Activated CD4-positive, alpha-beta T cell treated with anti-CD3 and anti-CD28 coated beads, Interleukin-2, amount 10 ng/mL, durations not matched to agents 7 days and 5 days (primary cell): ENCODE data around the gene CPSF7. TPM values are rescaled to one million over a fixed set of nuclear protein-coding genes. Genes with fewer than 3 reads are reported as not detected.
A peak's percentile ranks its signal among the peaks of the same experiment; 100 is the strongest.

Experiments used
- CTCF ChIA-PET: fragments of 350-600 bp; sonication (Branson Sonifier 250); formaldehyde crosslinking; loops from one replicate; lab custom pipeline; 2021; ENCODE audit warnings: antibody characterized with exemption; lab: Charles Lee
- POLR2A ChIA-PET: fragments of 350-600 bp; sonication (Branson Sonifier 250); formaldehyde crosslinking; loops from one replicate; lab custom pipeline; 2021; ENCODE audit warnings: antibody characterized with exemption; lab: Charles Lee
- DNase-seq: peaks from one replicate; pipeline ENCODE4 v3.0.0-alpha.2; 2020
- H3K27ac Mint-ChIP-seq: one replicate; pipeline ENCODE4 v1.8.0; 2021; ENCODE audit warnings: mild to moderate bottlenecking, moderate library complexity, mixed read lengths
- H3K27me3 Mint-ChIP-seq: one replicate; pipeline ENCODE4 v1.8.0; 2021; ENCODE audit warnings: mixed read lengths
- H3K36me3 Mint-ChIP-seq: one replicate; pipeline ENCODE4 v1.8.0; 2021; ENCODE audit warnings: low read depth, mixed read lengths
- H3K4me1 Mint-ChIP-seq: one replicate; pipeline ENCODE4 v1.8.0; 2021; ENCODE audit warnings: mixed read lengths
- H3K4me3 Mint-ChIP-seq: one replicate; pipeline ENCODE4 v1.8.0; 2021; ENCODE audit warnings: mild to moderate bottlenecking, moderate library complexity, mixed read lengths
- H3K9me3 Mint-ChIP-seq: one replicate; pipeline ENCODE4 v1.8.0; 2021; ENCODE audit warnings: mixed read lengths
- total RNA-seq, 2 experiments: library from RNA; stranded (reverse); gene quantifications; one replicate each; pipeline ENCODE4 v1.2.3, GENCODE V29; 2021

CPSF7 gene
- total RNA-seq, 2 experiments from 2014 or later, result 106 to 133 TPM

GRCh38 chr11:61361237-61361740 lies 68.5 kb downstream of the CPSF7 start:
- Mint-ChIP-seq H3K4me3 (peak overlapping the region; percentile 100), H3K36me3 (peaks cover 27% of the 10 kb centered on the region), H3K9me3 (no peaks in the 10 kb centered on the region), H3K4me1 (peaks cover 45% of the 10 kb centered on the region), H3K27ac (peak overlapping the region; percentile 99), H3K27me3 (no peaks in the 10 kb centered on the region)
- POLR2A ChIA-PET, result interaction anchor here (0.5 to 0.8 kb wide), 2 partner anchors 25 to 774 kb away, joined by 3 to 8 read pairs; no protein-coding TSS in a partner anchor
- no peak for DNase-seq
- CTCF ChIA-PET, result interaction anchor here (0.6 to 4.9 kb wide), 10 partner anchors 13 to 235 kb away, joined by 3 to 53 read pairs (median 4); partner anchors contain the start of gene TMEM216

DNA sequence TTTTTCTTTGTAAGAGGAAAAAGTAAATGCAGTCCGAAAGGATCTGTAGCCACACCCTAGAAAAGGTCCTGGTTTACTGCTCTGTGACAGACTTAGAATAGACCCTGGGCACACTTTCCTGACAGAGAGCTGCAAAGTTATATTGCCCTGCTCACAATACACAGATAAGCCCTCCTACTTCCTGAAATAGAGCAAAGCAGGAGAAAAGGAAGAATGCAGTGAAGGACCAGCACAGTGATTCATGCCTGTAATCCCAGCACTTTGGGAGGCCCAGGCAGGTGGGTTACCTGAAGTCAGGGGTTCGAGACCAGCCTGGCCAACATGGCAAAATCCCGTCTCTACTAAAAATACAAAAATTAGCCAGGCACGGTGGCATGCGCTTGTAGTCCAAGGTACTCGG lies 70.3 kb downstream of the CPSF7 start:
- ChIA-PET POLR2A (no interaction called here), CTCF (interaction anchor here (1.1 to 4.9 kb wide), 4 partner anchors 24 to 32 kb away, joined by 3 to 53 read pairs (median 4); no protein-coding TSS in a partner anchor)
- Mint-ChIP-seq H3K4me1 (peaks cover 45% of the 10 kb centered on the region), H3K9me3 (no peaks in the 10 kb centered on the region), H3K36me3 (peaks cover 25% of the 10 kb centered on the region), H3K4me3 (peak overlapping the region; percentile 13), H3K27me3 (no peaks in the 10 kb centered on the region), H3K27ac (peak overlapping the region; percentile 50)
- DNase-seq, result no peak

DNA sequence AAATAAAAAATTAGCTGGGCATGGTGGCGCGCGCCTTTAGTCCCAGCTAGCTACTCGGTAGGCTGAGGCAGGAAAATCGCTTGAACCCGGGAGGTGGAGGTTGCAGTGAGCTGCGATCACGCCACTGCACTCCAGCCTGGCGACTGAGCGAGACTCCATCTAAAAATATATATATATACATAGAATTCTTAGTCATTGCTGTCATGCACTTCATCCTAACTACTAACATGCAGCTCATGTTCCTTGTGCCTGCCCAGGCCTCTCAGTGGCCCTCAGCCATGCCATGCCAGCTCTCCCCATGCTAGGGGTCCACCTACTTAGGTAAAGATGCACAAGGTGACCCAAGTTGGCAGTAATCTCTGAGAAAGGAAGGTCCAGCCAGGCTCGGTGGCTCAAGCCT lies 71.2 kb downstream of the CPSF7 start:
- Mint-ChIP-seq H3K27me3 (no peaks in the 10 kb centered on the region), H3K4me3 (no peak overlapping the region), H3K27ac (no peak overlapping the region), H3K4me1 (peaks cover 40% of the 10 kb centered on the region), H3K36me3 (peaks cover 17% of the 10 kb centered on the region), H3K9me3 (no peaks in the 10 kb centered on the region)
- POLR2A ChIA-PET, result no interaction called here
- CTCF ChIA-PET, result interaction anchor here (0.7 to 4.2 kb wide), 4 partner anchors 10 to 27 kb away, joined by 3 to 33 read pairs (median 4); partner anchors contain the start of genes DDB1 and TKFC
- no peak for DNase-seq

DNA sequence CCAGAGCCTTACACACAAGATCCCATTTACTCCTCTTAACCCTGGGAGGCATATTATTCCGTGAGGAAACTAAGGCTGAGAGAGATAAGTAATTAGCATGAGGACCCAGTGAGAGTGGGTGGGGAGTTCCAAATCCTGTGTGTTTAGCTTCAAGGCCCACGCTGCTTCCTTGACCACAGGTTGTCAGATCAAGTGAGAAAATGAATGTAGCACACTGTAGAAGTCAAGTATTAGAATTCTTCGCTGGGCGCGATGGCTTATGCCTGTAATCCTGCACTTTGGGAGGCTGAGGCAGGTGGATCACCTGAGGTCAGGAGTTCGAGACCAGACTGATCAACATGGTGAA lies 71.9 kb downstream of the CPSF7 start:
- Mint-ChIP-seq H3K27me3 (no peaks in the 10 kb centered on the region), H3K4me3 (no peak overlapping the region), H3K4me1 (peaks cover 33% of the 10 kb centered on the region), H3K27ac (no peak overlapping the region), H3K9me3 (no peaks in the 10 kb centered on the region), H3K36me3 (peaks cover 21% of the 10 kb centered on the region)
- ChIA-PET POLR2A (no interaction called here), CTCF (interaction anchor here (0.5 to 4.2 kb wide), 4 partner anchors 9 to 402 kb away, joined by 4 to 33 read pairs (median 4); partner anchors contain the start of genes DDB1 and TKFC)
- no peak for DNase-seq

- Mint-ChIP-seq H3K4me3 (no peak overlapping the region), H3K9me3 (no peaks in the 10 kb centered on the region), H3K36me3 (peaks cover 21% of the 10 kb centered on the region), H3K27me3 (no peaks in the 10 kb centered on the region), H3K27ac (no peak overlapping the region), H3K4me1 (peaks cover 28% of the 10 kb centered on the region)
- POLR2A ChIA-PET, result no interaction called here
- CTCF ChIA-PET, result interaction anchor here (0.6 to 4.2 kb wide), 5 partner anchors 9 to 442 kb away, joined by 3 to 33 read pairs (median 4); partner anchors contain the start of genes DDB1 and TKFC
- DNase-seq, result no peak
Observed at GRCh38 chr11:61357233-61357893, 72.4 kb downstream of the CPSF7 start.

GRCh38 chr11:61356706-61357105 lies 73.1 kb downstream of the CPSF7 start:
- Mint-ChIP-seq H3K36me3 (peaks cover 21% of the 10 kb centered on the region), H3K4me1 (peaks cover 26% of the 10 kb centered on the region), H3K27ac (no peak overlapping the region), H3K4me3 (no peak overlapping the region), H3K27me3 (no peaks in the 10 kb centered on the region), H3K9me3 (no peaks in the 10 kb centered on the region)
- POLR2A ChIA-PET, result no interaction called here
- DNase-seq, result no peak
- CTCF ChIA-PET, result interaction anchor here (0.6 to 4.2 kb wide), 6 partner anchors 8 to 441 kb away, joined by 3 to 33 read pairs (median 4); partner anchors contain the start of genes DDB1 and TKFC

- no peaks in the 10 kb centered on the region for H3K9me3 Mint-ChIP-seq
- CTCF ChIA-PET, result interaction anchor here (0.6 to 3.4 kb wide), 4 partner anchors 19 to 33 kb away, joined by 3 to 24 read pairs (median 10); no protein-coding TSS in a partner anchor
- POLR2A ChIA-PET, result interaction anchor here (0.7 kb wide), 1 partner anchor 8 kb away, joined by 3 read pairs; the partner anchor contains the start of gene TMEM138
Observed at GRCh38 chr11:61354208-61354607, 75.6 kb downstream of the CPSF7 start.

GRCh38 chr11:61353131-61354067 lies 76.4 kb downstream of the CPSF7 start:
- no peak for DNase-seq
- Mint-ChIP-seq H3K27me3 (no peaks in the 10 kb centered on the region), H3K4me3 (no peak overlapping the region), H3K27ac (no peak overlapping the region), H3K9me3 (no peaks in the 10 kb centered on the region), H3K36me3 (peaks cover 25% of the 10 kb centered on the region), H3K4me1 (peaks cover 11% of the 10 kb centered on the region)
- ChIA-PET POLR2A (no interaction called here), CTCF (interaction anchor here (0.7 to 3.4 kb wide), 3 partner anchors 18 to 32 kb away, joined by 5 to 24 read pairs (median 14); no protein-coding TSS in a partner anchor)

More at GRCh38 chr11:61354208-61354607, 75.6 kb downstream of the CPSF7 start:
- H3K27me3 Mint-ChIP-seq, result no peaks in the 10 kb centered on the region
- peak overlapping the region; percentile 27 for H3K27ac Mint-ChIP-seq
- H3K36me3 Mint-ChIP-seq, result peaks cover 25% of the 10 kb centered on the region
- H3K4me1 Mint-ChIP-seq, result peaks cover 12% of the 10 kb centered on the region
- no peak overlapping the region for H3K4me3 Mint-ChIP-seq
- DNase-seq, result no peak

Other genes starting within 250 kb of the CPSF7 start
- gene PGA3, start 226.5 kb downstream of the CPSF7 start, total RNA-seq, result not detected
- not detected for gene PGA4, start 207.6 kb downstream of the CPSF7 start, total RNA-seq
- not detected for gene PGA5, start 188.8 kb downstream of the CPSF7 start, total RNA-seq
- gene VWCE, start 134.7 kb downstream of the CPSF7 start, total RNA-seq, result 1 to 10 TPM; 1.6 to 1.7 TPM
- 100 to 1,000 TPM; 207 to 222 TPM for gene DDB1, start 96.9 kb downstream of the CPSF7 start, total RNA-seq
- gene TKFC, start 96.7 kb downstream of the CPSF7 start, total RNA-seq, result 10 to 100 TPM; 40.0 to 46.9 TPM
- gene CYB561A3, start 68.1 kb downstream of the CPSF7 start, total RNA-seq, result 10 to 100 TPM; 49.4 to 59.6 TPM
- gene TMEM138, start 67.6 kb downstream of the CPSF7 start, total RNA-seq, result 10 to 100 TPM; 52.0 to 60.4 TPM
- gene TMEM216, start 37.4 kb downstream of the CPSF7 start, total RNA-seq, result 1 to 10 TPM; 3.7 to 6.3 TPM
- 10 to 100 TPM; 42.4 to 48.3 TPM for gene SDHAF2, start 149 bp upstream of the CPSF7 start, total RNA-seq
- gene LRRC10B, start 78.8 kb upstream of the CPSF7 start, total RNA-seq, result not detected
- not detected for gene SYT7, start 151.1 kb upstream of the CPSF7 start, total RNA-seq